HepG2 (cell line): ENCODE results near the gene SPN. TPM values are rescaled to one million over a fixed set of nuclear protein-coding genes. Genes with fewer than 3 reads are reported as not detected.

Source experiments
- ATM ChIP-seq: fragments of 450-650 bp; IDR thresholded peaks from 2 replicates; pipeline ENCODE4 v1.7.1; 2017; ENCODE audit warnings: mild to moderate bottlenecking, borderline replicate concordance
- CBX5 ChIP-seq: sonication (generic); formaldehyde crosslinking; IDR thresholded peaks from 2 replicates; pipeline ENCODE4 v1.4.0; 2020; ENCODE audit warnings: missing genetic modification reagents, borderline replicate concordance
- CENPT ChIP-seq: sonication (generic); formaldehyde crosslinking; IDR thresholded peaks from 2 replicates; pipeline ENCODE4 v1.8.0; 2022; ENCODE audit warnings: low read depth, mild to moderate bottlenecking, moderate library complexity, missing genetic modification reagents
- E2F2 ChIP-seq: sonication (generic); formaldehyde crosslinking; IDR thresholded peaks from 2 replicates; pipeline ENCODE4 v1.4.0; 2020; ENCODE audit warnings: missing genetic modification reagents, borderline replicate concordance
- EHMT2 ChIP-seq: fragments of 200-600 bp; sonication (generic); IDR thresholded peaks from 2 replicates; pipeline ENCODE4 v1.7.0; 2017; ENCODE audit warnings: antibody characterized with exemption, low read depth, low read length, borderline replicate concordance
- GMEB2 ChIP-seq: IDR thresholded peaks from 2 replicates; pipeline ENCODE4 v1.6.1; 2016; ENCODE audit warnings: missing biosample characterization, missing genetic modification reagents, low read depth
- HMGXB4 ChIP-seq, 2 experiments: sonication (generic) in 1 of 2; formaldehyde crosslinking in 1 of 2; IDR thresholded peaks; 2 replicates each; pipeline versions ENCODE4 v1.4.0 to v1.6.1; 2018 to 2020; ENCODE audit warnings: missing genetic modification reagents in 2 of 2, borderline replicate concordance in 1 of 2, low read depth in 1 of 2, mild to moderate bottlenecking in 1 of 2, missing biosample characterization in 1 of 2
- JUN ChIP-seq: sonication (generic); formaldehyde crosslinking; IDR thresholded peaks from 2 replicates; pipeline ENCODE4 v1.4.0; 2020; ENCODE audit warnings: mild to moderate bottlenecking, missing genetic modification reagents
- MLLT10 ChIP-seq: sonication (generic); formaldehyde crosslinking; IDR thresholded peaks from 2 replicates; pipeline ENCODE4 v1.4.0; 2020; ENCODE audit warnings: missing genetic modification reagents
- NBN ChIP-seq: fragments of 450-650 bp; conservative IDR thresholded peaks from 2 replicates; pipeline ENCODE4 v1.6.1; 2017
- NFKBIZ ChIP-seq: IDR thresholded peaks from 2 replicates; pipeline ENCODE4 v1.6.1; 2018; ENCODE audit warnings: missing genetic modification reagents, missing compliant biosample characterization
- RFXANK ChIP-seq: IDR thresholded peaks from 2 replicates; pipeline ENCODE4 v1.6.1; 2016
- SOX6 ChIP-seq, 2 experiments: fragments of 450-650 bp in 1 of 2; sonication (generic) in 1 of 2; formaldehyde crosslinking in 1 of 2; IDR thresholded peaks; 2 replicates each; pipeline versions ENCODE4 v1.4.0 to v1.6.1; 2017 to 2020; ENCODE audit warnings: antibody characterized with exemption in 1 of 2, mild to moderate bottlenecking in 1 of 2, missing genetic modification reagents in 1 of 2
- SRF ChIP-seq: IDR thresholded peaks from 2 replicates; pipeline ENCODE4 v1.6.1; 2011; ENCODE audit warnings: mild to moderate bottlenecking, low read depth, low read length, moderate library complexity
- TBX2 ChIP-seq: sonication (generic); formaldehyde crosslinking; IDR thresholded peaks from 2 replicates; pipeline ENCODE4 v1.5.0; 2020; ENCODE audit warnings: missing genetic modification reagents, mild to moderate bottlenecking, borderline replicate concordance
- TMF1 ChIP-seq: sonication (generic); formaldehyde crosslinking; IDR thresholded peaks from 2 replicates; pipeline ENCODE4 v1.8.1; 2022; ENCODE audit warnings: low read depth, missing genetic modification reagents
- TRIM22 ChIP-seq: fragments of 450-650 bp; IDR thresholded peaks from 2 replicates; pipeline ENCODE4 v1.6.1; 2017
- ZFP36L2 ChIP-seq: sonication (generic); formaldehyde crosslinking; IDR thresholded peaks from 2 replicates; pipeline ENCODE4 v1.4.0; 2020; ENCODE audit warnings: missing genetic modification reagents
- ZFX ChIP-seq: sonication (generic); formaldehyde crosslinking; IDR thresholded peaks from 2 replicates; pipeline ENCODE4 v1.4.0; 2020; ENCODE audit warnings: mild to moderate bottlenecking, low read depth, missing genetic modification reagents, moderate library complexity
- ZKSCAN1 ChIP-seq: fragments of 150-350 bp; IDR thresholded peaks from 2 replicates; pipeline ENCODE4 v1.6.1; 2014; ENCODE audit warnings: low read length
- ZNF264 ChIP-seq: sonication (generic); formaldehyde crosslinking; IDR thresholded peaks from 2 replicates; pipeline ENCODE4 v1.4.0; 2020; ENCODE audit warnings: missing genetic modification reagents
- ZNF296 ChIP-seq: sonication (generic); formaldehyde crosslinking; conservative IDR thresholded peaks from 2 replicates; pipeline ENCODE4 v1.5.0; 2020; ENCODE audit warnings: mild to moderate bottlenecking, missing genetic modification reagents
- ZNF329 ChIP-seq: sonication (generic); formaldehyde crosslinking; IDR thresholded peaks from 2 replicates; pipeline ENCODE4 v1.9.0; 2021; ENCODE audit warnings: low read depth, mild to moderate bottlenecking, missing genetic modification reagents
- ZNF343 ChIP-seq: sonication (generic); formaldehyde crosslinking; IDR thresholded peaks from 2 replicates; pipeline ENCODE4 v1.4.0; 2020; ENCODE audit warnings: mild to moderate bottlenecking, missing genetic modification reagents
- ZNF44 ChIP-seq: sonication (generic); formaldehyde crosslinking; IDR thresholded peaks from 2 replicates; pipeline ENCODE4 v1.5.1; 2020; ENCODE audit warnings: mild to moderate bottlenecking, missing genetic modification reagents
- ZNF563 ChIP-seq: sonication (generic); formaldehyde crosslinking; IDR thresholded peaks from 2 replicates; pipeline ENCODE4 v1.8.0; 2022; ENCODE audit warnings: mild to moderate bottlenecking, moderate library complexity, missing genetic modification reagents
- polyA plus RNA-seq, 8 experiments: library from polyadenylated mRNA; depleted of rRNA in 3 of 8; stranded (reverse) in 7 of 8; unstranded in 1 of 8; fragments of >200 nt; fragmentation: Illumina TruSeq in 4 of 8; extraction: Trizol in 4 of 8; gene quantifications; 2 replicates each; pipeline versions ENCODE4 v1.2.1 to v1.2.3, GENCODE V29; 2011 to 2016; ENCODE audit warnings: low read depth in 4 of 8, missing spikeins in 1 of 8, mixed read lengths in 1 of 8; ENCODE audit not compliant: insufficient read depth in 1 of 8
- total RNA-seq, 5 experiments: library from RNA; depleted of rRNA; stranded (reverse); fragments of >200 nt; fragmentation: Illumina TruSeq; extraction: Trizol; gene quantifications; 2 replicates each; pipeline ENCODE4 v1.2.3, GENCODE V29; 2016; ENCODE audit warnings: low read depth in 1 of 5

The SPN gene
- total and polyA plus RNA-seq, 2 of the 13 experiments (the other 11 are each of a cell fraction or from before 2014, with no cell fraction given): 0.22 to 1.6 TPM

GRCh38 chr16:29678691-29679267 is 15.7 kb downstream of the SPN start, which contains the start of gene QPRT (continued):
- TF ChIP-seq ZNF343 (CRISPR knock-in tag): no peak
- TF ChIP-seq TBX2 (CRISPR knock-in tag): no peak
- TF ChIP-seq SOX6 (IDR thresholded peaks at IDR 0.05): no peak
- no peak for TF ChIP-seq SOX6 (CRISPR knock-in tag; IDR thresholded peaks at IDR 0.05)
- no peak for TF ChIP-seq MLLT10 (CRISPR knock-in tag)
- 0 out of 2 replicates have a peak, but pooled peaks have one; percentile 47 for TF ChIP-seq JUN (CRISPR knock-in tag)
- TF ChIP-seq ZFP36L2 (CRISPR knock-in tag): no peak
- TF ChIP-seq RFXANK (CRISPR knock-in tag): no peak
- TF ChIP-seq TMF1: peak; percentile 63; the same call in 1 of the 2 replicates
- no peak for TF ChIP-seq EHMT2
- TF ChIP-seq CBX5 (CRISPR knock-in tag): no peak
- no peak for TF ChIP-seq ATM
- TF ChIP-seq ZNF264: no peak
- no peak for TF ChIP-seq TRIM22
- no peak for TF ChIP-seq ZNF329 (CRISPR knock-in tag)
- peak; percentile 87 for TF ChIP-seq ZFX (CRISPR knock-in tag)
- TF ChIP-seq CENPT (CRISPR knock-in tag): no peak
- no peak for TF ChIP-seq ZKSCAN1
- TF ChIP-seq NBN: no peak
- TF ChIP-seq GMEB2: no peak
- no peak for TF ChIP-seq ZNF296 (CRISPR knock-in tag)
- 0 out of 2 replicates have a peak, but pooled peaks have one; percentile 6 for TF ChIP-seq ZNF44 (CRISPR knock-in tag)
- no peak; a peak in 1 of 4 replicates for TF ChIP-seq HMGXB4 (CRISPR knock-in tag; IDR thresholded peaks at IDR 0.05; ENCODE audit: borderline replicate concordance in 1 of 2, low read depth in 1 of 2)
- TF ChIP-seq ZNF563 (CRISPR knock-in tag): no peak
- no peak for TF ChIP-seq E2F2 (CRISPR knock-in tag)
- no peak for TF ChIP-seq NFKBIZ (CRISPR knock-in tag)
- no peak for TF ChIP-seq SRF
